ENCODE measurements around the gene KAZALD1. TPM values are rescaled to one million over a fixed set of nuclear protein-coding genes. Genes with fewer than 3 reads are reported as not detected.

Gene KAZALD1
- total RNA-seq, 1 experiment from 2014 or later: 12.5 TPM

- no peak for TF ChIP-seq CTCF (conservative IDR thresholded peaks at IDR 0.05; ENCODE audit: low read depth, low read length)
- intact Hi-C loops (cut with micrococcal nuclease; ENCODE audit: unreplicated experiment): loop anchor here (1.0 to 2.0 kb wide), 2 partner anchors 15 to 451 kb away; no protein-coding TSS in a partner anchor
- H3K27ac ChIP-seq (ENCODE audit: low read depth, low read length, poor library complexity, severe bottlenecking): no peak overlapping the region
- ChIA-PET POLR2A (ENCODE audit: low non-redundant PET) (no interaction called here), CTCF (interaction anchor here (0.6 to 2.2 kb wide), 6 partner anchors 17 to 149 kb away, joined by 4 to 13 read pairs (median 4); partner anchors contain the start of genes PDZD7, SEMA4G and SFXN3)
- no peak for DNase-seq (ENCODE audit: low spot score)
- H3K4me1 ChIP-seq (ENCODE audit: insufficient read depth, low read length, poor library complexity, severe bottlenecking): peaks cover 7% of the 10 kb centered on the region
- H3K9me3 ChIP-seq (ENCODE audit: low read depth, low read length, poor library complexity, severe bottlenecking): no peaks in the 10 kb centered on the region
- H3K4me3 ChIP-seq (ENCODE audit: low read depth, low read length, poor library complexity, severe bottlenecking): no peak overlapping the region
- H3K36me3 ChIP-seq (ENCODE audit: insufficient read depth, low read length, poor library complexity, severe bottlenecking): no peaks in the 10 kb centered on the region
- H3K27me3 ChIP-seq (replicated peaks; ENCODE audit: insufficient read depth, low read depth, low read length, poor library complexity): no peaks in the 10 kb centered on the region
- BruUV-seq (replicated peaks): no TSS peak
Measured at GRCh38 chr10:101013365-101013825, 48.4 kb upstream of the KAZALD1 start.

- H3K4me3 ChIP-seq (ENCODE audit: low read depth, low read length, poor library complexity, severe bottlenecking): no peak overlapping the region
- BruUV-seq (replicated peaks): no TSS peak
- no peaks in the 10 kb centered on the region for H3K9me3 ChIP-seq (ENCODE audit: low read depth, low read length, poor library complexity, severe bottlenecking)
- H3K4me1 ChIP-seq (ENCODE audit: insufficient read depth, low read length, poor library complexity, severe bottlenecking): peaks cover 7% of the 10 kb centered on the region
- H3K27ac ChIP-seq (ENCODE audit: low read depth, low read length, poor library complexity, severe bottlenecking): no peak overlapping the region
- CTCF ChIA-PET: interaction anchor here (0.5 to 2.2 kb wide), 20 partner anchors 10 to 1182 kb away, joined by 3 to 23 read pairs (median 4); partner anchors contain the start of genes LZTS2, PDZD7, SEMA4G and SFXN3
- no peaks in the 10 kb centered on the region for H3K36me3 ChIP-seq (ENCODE audit: insufficient read depth, low read length, poor library complexity, severe bottlenecking)
- POLR2A ChIA-PET (ENCODE audit: low non-redundant PET): interaction anchor here (0.6 kb wide), 1 partner anchor 188 kb away, joined by 3 read pairs; no protein-coding TSS in a partner anchor
- TF ChIP-seq CTCF (conservative IDR thresholded peaks at IDR 0.05; ENCODE audit: low read depth, low read length): peak; percentile 92
- no peak for TF ChIP-seq EZH2 (IDR thresholded peaks at IDR 0.05; ENCODE audit: borderline replicate concordance, low read depth, low read length, poor library complexity, severe bottlenecking)
- peak; percentile 83 for DNase-seq (ENCODE audit: low spot score)
- intact Hi-C loops (cut with micrococcal nuclease; ENCODE audit: unreplicated experiment): loop anchor here (1.0 kb wide), 1 partner anchor 45 kb away; the partner anchor contains the start of gene SEMA4G
- H3K27me3 ChIP-seq (replicated peaks; ENCODE audit: insufficient read depth, low read depth, low read length, poor library complexity): no peaks in the 10 kb centered on the region
Measured at GRCh38 chr10:101014230-101014884, 47.4 kb upstream of the KAZALD1 start.

GRCh38 chr10:101014966-101015581 is 46.7 kb upstream of the KAZALD1 start:
- H3K4me3 ChIP-seq (ENCODE audit: low read depth, low read length, poor library complexity, severe bottlenecking): no peak overlapping the region
- H3K9me3 ChIP-seq (ENCODE audit: low read depth, low read length, poor library complexity, severe bottlenecking): no peaks in the 10 kb centered on the region
- no TSS peak for BruUV-seq (replicated peaks)
- H3K4me1 ChIP-seq (ENCODE audit: insufficient read depth, low read length, poor library complexity, severe bottlenecking): peaks cover 7% of the 10 kb centered on the region
- ChIA-PET POLR2A (ENCODE audit: low non-redundant PET) (no interaction called here), CTCF (interaction anchor here (0.5 to 2.2 kb wide), 17 partner anchors 10 to 453 kb away, joined by 3 to 23 read pairs (median 4); partner anchors contain the start of genes LZTS2, PDZD7 and SFXN3)
- H3K27me3 ChIP-seq (replicated peaks; ENCODE audit: insufficient read depth, low read depth, low read length, poor library complexity): no peaks in the 10 kb centered on the region
- H3K36me3 ChIP-seq (ENCODE audit: insufficient read depth, low read length, poor library complexity, severe bottlenecking): no peaks in the 10 kb centered on the region
- peak; percentile 50 for DNase-seq (ENCODE audit: low spot score)
- no peak overlapping the region for H3K27ac ChIP-seq (ENCODE audit: low read depth, low read length, poor library complexity, severe bottlenecking)
- intact Hi-C loops (cut with micrococcal nuclease; ENCODE audit: unreplicated experiment): loop anchor here (1.0 kb wide), 1 partner anchor 46 kb away; the partner anchor contains the start of gene SEMA4G
- TF ChIP-seq EZH2 (IDR thresholded peaks at IDR 0.05; ENCODE audit: borderline replicate concordance, low read depth, low read length, poor library complexity, severe bottlenecking): no peak
- TF ChIP-seq CTCF (conservative IDR thresholded peaks at IDR 0.05; ENCODE audit: low read depth, low read length): no peak

All from A673 (cell line).